Activated T-helper 17 cell treated with anti-CD3 and anti-CD28 coated beads, Interleukin-2, amount 50 U/mL, for 72 hours (primary cell): ENCODE data around the gene SLC35D2. TPM values are rescaled to one million over a fixed set of nuclear protein-coding genes. Genes with fewer than 3 reads are reported as not detected.
"Not testable (repeated sequence)": the region's sequence is repeated elsewhere in the genome, so short reads cannot be mapped to it uniquely, and the experiment has no call there.

ENCODE experiments used
- ATAC-seq: fragments of 150-1000 bp; cut with Tn5 transposase; replicated peaks from 2 replicates; pipeline ENCODE4 v1.10.0; 2021; ENCODE audit warnings: mild to moderate bottlenecking, moderate library complexity
- H3K27ac Mint-ChIP-seq: one replicate; pipeline ENCODE4 v1.8.0; 2022; ENCODE audit warnings: mixed read lengths
- H3K27me3 Mint-ChIP-seq: one replicate; pipeline ENCODE4 v1.8.0; 2022; ENCODE audit warnings: mixed read lengths
- H3K36me3 Mint-ChIP-seq: one replicate; pipeline ENCODE4 v1.8.0; 2022; ENCODE audit warnings: low read depth, mild to moderate bottlenecking, mixed read lengths
- H3K4me1 Mint-ChIP-seq: one replicate; pipeline ENCODE4 v1.8.0; 2022; ENCODE audit warnings: mixed read lengths
- H3K4me3 Mint-ChIP-seq: one replicate; pipeline ENCODE4 v1.8.0; 2022; ENCODE audit warnings: mild to moderate bottlenecking, mixed read lengths
- H3K9me3 Mint-ChIP-seq: one replicate; pipeline ENCODE4 v1.8.0; 2022; ENCODE audit warnings: mixed read lengths
- total RNA-seq, 2 donors: library from RNA; stranded (reverse); gene quantifications; one replicate each; pipeline ENCODE4 v1.2.3, GENCODE V29; 2022

The SLC35D2 gene
- total RNA-seq, 2 donors from 2014 or later, result 7.1 to 9.3 TPM

GRCh38 chr9:96321515-96321914 is 62.0 kb downstream of the SLC35D2 start:
- Mint-ChIP-seq H3K4me3 (no peak overlapping the region), H3K27ac (no peak overlapping the region), H3K36me3 (no peaks in the 10 kb centered on the region), H3K27me3 (no peaks in the 10 kb centered on the region), H3K4me1 (no peaks in the 10 kb centered on the region), H3K9me3 (no peaks in the 10 kb centered on the region)
- no peak for ATAC-seq

DNA sequence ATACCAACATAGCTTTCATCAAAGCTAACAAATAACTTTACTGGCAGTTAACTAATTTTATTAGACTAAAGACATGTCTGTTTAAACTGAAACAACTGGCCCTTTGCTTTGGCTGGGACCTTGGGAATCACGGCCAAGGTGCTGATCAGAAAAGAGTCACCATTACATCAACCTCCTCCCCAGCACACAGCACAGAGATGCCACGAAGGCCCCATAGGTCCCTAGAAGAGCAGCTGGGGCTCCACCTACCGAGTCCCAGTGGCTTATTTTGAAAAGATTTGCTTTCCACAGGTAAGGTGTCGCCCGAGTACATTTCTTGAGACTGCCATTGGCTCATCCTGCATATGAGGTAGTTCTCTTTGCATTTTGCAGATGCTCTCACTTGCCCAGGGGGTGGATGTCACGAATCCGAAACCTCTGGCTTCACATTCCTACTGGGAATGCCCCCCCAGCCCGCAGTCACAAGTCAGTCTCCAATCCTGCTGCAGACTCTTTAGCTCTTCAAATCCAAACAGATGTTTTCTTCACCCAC is 62.7 kb downstream of the SLC35D2 start:
- H3K27ac Mint-ChIP-seq, result no peak overlapping the region
- no peaks in the 10 kb centered on the region for H3K9me3 Mint-ChIP-seq
- no peaks in the 10 kb centered on the region for H3K36me3 Mint-ChIP-seq
- no peak overlapping the region for H3K4me3 Mint-ChIP-seq
- no peaks in the 10 kb centered on the region for H3K4me1 Mint-ChIP-seq
- no peak for ATAC-seq
- H3K27me3 Mint-ChIP-seq, result no peaks in the 10 kb centered on the region

- ATAC-seq, result no peak
- Mint-ChIP-seq H3K27ac (no peak overlapping the region), H3K36me3 (no peaks in the 10 kb centered on the region), H3K4me3 (no peak overlapping the region), H3K9me3 (no peaks in the 10 kb centered on the region), H3K27me3 (no peaks in the 10 kb centered on the region), H3K4me1 (no peaks in the 10 kb centered on the region)
Measured at GRCh38 chr9:96318921-96319565, 64.5 kb downstream of the SLC35D2 start.

DNA sequence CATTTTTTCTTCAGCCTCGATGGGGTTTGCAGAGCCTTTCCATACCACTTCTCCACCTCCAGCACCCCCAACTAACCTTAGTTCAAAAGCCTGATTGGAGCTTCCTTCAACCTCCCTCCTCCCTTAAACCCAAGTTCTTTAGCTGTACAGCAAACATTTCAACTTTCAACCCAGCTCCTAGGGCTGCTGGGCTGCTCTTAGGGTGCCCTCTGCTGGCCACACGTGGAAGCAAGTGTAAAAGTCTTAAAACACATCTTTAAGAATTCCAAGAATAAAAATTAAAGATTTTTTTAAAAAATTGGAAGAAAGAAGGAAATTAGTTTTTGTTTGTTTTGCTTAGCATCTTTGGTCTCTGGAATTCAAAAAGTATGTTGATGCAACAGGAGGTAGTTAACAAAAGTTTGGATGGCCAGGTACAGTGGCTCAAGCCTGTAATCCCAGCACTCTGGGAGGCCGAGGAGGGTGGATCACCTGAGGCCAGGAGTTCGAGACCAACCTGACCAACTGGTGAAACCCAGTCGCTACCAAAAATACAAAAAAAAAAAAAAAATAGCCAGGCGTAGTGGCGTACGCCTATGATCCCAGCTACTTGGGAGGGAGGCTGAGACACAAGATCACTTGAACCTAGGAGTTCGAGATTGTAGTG is 66.1 kb downstream of the SLC35D2 start:
- no peak for ATAC-seq
- no peaks in the 10 kb centered on the region for H3K36me3 Mint-ChIP-seq
- H3K4me1 Mint-ChIP-seq, result no peaks in the 10 kb centered on the region

GRCh38 chr9:96309850-96310249 is 73.7 kb downstream of the SLC35D2 start:
- peaks cover 14% of the 10 kb centered on the region for H3K9me3 Mint-ChIP-seq
- H3K27ac Mint-ChIP-seq, result no peak overlapping the region
- no peaks in the 10 kb centered on the region for H3K36me3 Mint-ChIP-seq
- H3K27me3 Mint-ChIP-seq, result no peaks in the 10 kb centered on the region
- no peak overlapping the region for H3K4me3 Mint-ChIP-seq
- no peaks in the 10 kb centered on the region for H3K4me1 Mint-ChIP-seq
- no peak for ATAC-seq

More for the DNA sequence above, 66.1 kb downstream of the SLC35D2 start:
- Mint-ChIP-seq H3K27me3 (no peaks in the 10 kb centered on the region), H3K9me3 (peaks cover 6% of the 10 kb centered on the region), H3K4me3 (no peak overlapping the region), H3K27ac (no peak overlapping the region)

GRCh38 chr9:96306958-96307357 is 76.6 kb downstream of the SLC35D2 start:
- not testable (repeated sequence) for H3K9me3 Mint-ChIP-seq, H3K4me1 Mint-ChIP-seq, H3K36me3 Mint-ChIP-seq, H3K27ac Mint-ChIP-seq, H3K4me3 Mint-ChIP-seq, H3K27me3 Mint-ChIP-seq, ATAC-seq

DNA sequence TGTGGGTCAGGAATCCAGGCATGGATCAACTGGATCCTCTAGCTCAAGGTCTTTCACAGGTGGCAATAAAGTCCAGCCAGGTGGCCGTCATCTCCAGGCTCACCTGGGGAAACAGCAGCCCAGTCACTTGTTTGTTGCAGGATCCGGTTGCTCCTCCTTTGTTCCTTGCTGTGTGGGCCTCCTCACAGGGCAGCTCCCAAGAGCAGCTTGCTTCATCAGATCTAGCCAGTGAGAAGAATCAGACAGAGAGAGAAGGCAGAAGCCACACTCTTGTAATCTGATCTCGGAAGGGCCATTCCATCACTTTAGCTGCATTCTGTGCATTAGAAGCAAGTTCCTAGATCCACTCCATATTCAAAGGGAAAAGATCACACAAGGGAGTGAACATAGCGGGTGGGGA is 78.3 kb downstream of the SLC35D2 start:
- no peaks in the 10 kb centered on the region for H3K27me3 Mint-ChIP-seq
- H3K36me3 Mint-ChIP-seq, result no peaks in the 10 kb centered on the region
- no peaks in the 10 kb centered on the region for H3K9me3 Mint-ChIP-seq
- H3K4me1 Mint-ChIP-seq, result no peaks in the 10 kb centered on the region
- no peak overlapping the region for H3K4me3 Mint-ChIP-seq
- no peak for ATAC-seq
- H3K27ac Mint-ChIP-seq, result no peak overlapping the region

DNA sequence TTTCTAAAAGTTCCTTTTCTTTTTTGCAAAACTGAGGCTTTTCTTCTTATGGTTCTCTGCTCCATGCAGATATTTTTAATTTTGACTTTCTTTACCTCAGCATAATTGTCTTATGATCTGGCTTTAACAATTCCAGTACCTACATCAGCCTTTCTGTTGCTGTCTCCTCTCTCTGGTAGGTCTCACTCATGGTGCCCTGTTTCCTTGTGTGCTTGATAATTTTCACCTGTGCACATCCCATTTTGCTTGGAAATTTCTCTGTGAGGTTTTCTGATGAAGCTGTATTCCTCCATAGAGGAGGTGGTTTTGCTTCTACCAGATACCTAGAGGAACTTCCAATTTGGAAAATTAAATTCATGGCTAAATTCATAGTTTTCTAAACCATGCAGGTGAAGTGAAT is 79.3 kb downstream of the SLC35D2 start:
- Mint-ChIP-seq H3K27me3 (no peaks in the 10 kb centered on the region), H3K36me3 (no peaks in the 10 kb centered on the region), H3K4me1 (no peaks in the 10 kb centered on the region)

DNA sequence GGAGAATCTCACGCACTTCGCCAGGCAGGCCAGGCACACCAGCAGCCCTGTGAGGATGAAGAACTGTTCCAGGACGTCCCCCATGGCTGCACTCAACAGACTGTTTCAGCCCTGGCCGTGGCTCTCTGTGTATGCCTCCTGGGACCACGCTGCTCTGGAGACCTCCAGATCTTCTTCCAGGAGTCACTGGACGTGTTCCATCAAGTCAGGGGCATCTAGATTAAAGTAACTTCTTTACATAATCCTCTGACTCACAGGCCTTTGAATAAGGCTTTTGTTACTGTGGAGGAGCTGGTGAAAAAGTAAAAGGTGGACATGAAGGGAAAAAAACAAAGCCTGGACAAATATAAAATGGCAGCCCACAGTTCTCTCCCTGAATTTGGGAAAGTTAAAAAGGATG is 81.5 kb downstream of the SLC35D2 start, which contains the start of gene HSD17B3:
HSD17B3 (minus strand) TSS at position 156 of the 400 bp plus-strand sequence; CDS start at position 84, 72 bp downstream.
- H3K27me3 Mint-ChIP-seq, result no peaks in the 10 kb centered on the region
- no peaks in the 10 kb centered on the region for H3K4me1 Mint-ChIP-seq
- no peaks in the 10 kb centered on the region for H3K9me3 Mint-ChIP-seq
- no peak for ATAC-seq
- H3K36me3 Mint-ChIP-seq, result no peaks in the 10 kb centered on the region
- H3K4me3 Mint-ChIP-seq, result no peak within 1 kb of the TSS
- no peak within 1 kb of the TSS for H3K27ac Mint-ChIP-seq

More for the DNA sequence above, 79.3 kb downstream of the SLC35D2 start:
- no peak overlapping the region for H3K4me3 Mint-ChIP-seq
- no peak overlapping the region for H3K27ac Mint-ChIP-seq
- no peak for ATAC-seq
- H3K9me3 Mint-ChIP-seq, result no peaks in the 10 kb centered on the region

- Mint-ChIP-seq H3K9me3 (no peaks in the 10 kb centered on the region), H3K36me3 (no peaks in the 10 kb centered on the region), H3K27me3 (peaks cover 4% of the 10 kb centered on the region)
Measured at GRCh38 chr9:96299823-96300222, 83.7 kb downstream of the SLC35D2 start.

GRCh38 chr9:96294159-96294545 is 89.4 kb downstream of the SLC35D2 start:
- H3K4me3 Mint-ChIP-seq, result no peak overlapping the region
- no peak overlapping the region for H3K27ac Mint-ChIP-seq
- peaks cover 4% of the 10 kb centered on the region for H3K27me3 Mint-ChIP-seq
- no peaks in the 10 kb centered on the region for H3K9me3 Mint-ChIP-seq
- no peaks in the 10 kb centered on the region for H3K36me3 Mint-ChIP-seq
- H3K4me1 Mint-ChIP-seq, result no peaks in the 10 kb centered on the region
- no peak for ATAC-seq

More at GRCh38 chr9:96299823-96300222, 83.7 kb downstream of the SLC35D2 start:
- ATAC-seq, result no peak
- Mint-ChIP-seq H3K27ac (no peak overlapping the region), H3K4me1 (no peaks in the 10 kb centered on the region), H3K4me3 (no peak overlapping the region)

DNA sequence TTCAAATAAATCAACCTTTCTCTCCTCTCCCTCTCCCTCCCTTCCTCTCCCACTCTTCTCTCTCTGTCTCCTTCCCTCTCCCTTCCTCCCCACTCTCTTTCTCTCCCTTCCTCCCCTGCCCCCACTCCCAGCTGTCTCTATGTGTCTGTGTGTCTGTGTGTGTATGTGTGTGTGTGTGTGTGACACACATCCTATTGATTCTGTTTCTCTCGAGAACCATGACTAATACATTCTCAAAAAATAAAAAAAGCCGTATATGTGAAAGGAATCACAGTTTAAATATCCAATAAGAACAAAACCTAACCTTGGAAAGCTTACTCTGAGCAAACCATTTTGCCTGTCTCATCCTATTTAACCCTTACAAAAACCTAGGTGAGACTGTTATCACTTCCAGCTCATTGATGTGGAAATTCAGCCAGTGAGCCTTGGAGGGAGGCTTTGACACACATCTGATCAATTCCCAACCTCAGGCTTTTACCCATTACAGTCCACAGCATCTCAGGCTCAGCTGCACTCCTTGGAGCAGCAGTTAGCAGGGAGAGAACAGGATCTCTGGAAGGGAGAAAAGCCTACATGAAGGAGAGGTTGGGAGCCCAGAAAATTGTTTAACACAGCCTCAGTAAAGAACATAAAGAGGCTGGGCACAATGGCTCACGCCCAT is 89.9 kb downstream of the SLC35D2 start:
- H3K27ac Mint-ChIP-seq, result no peak overlapping the region
- H3K36me3 Mint-ChIP-seq, result no peaks in the 10 kb centered on the region
- peaks cover 4% of the 10 kb centered on the region for H3K27me3 Mint-ChIP-seq
- H3K4me3 Mint-ChIP-seq, result no peak overlapping the region
- no peaks in the 10 kb centered on the region for H3K4me1 Mint-ChIP-seq
- H3K9me3 Mint-ChIP-seq, result no peaks in the 10 kb centered on the region
- ATAC-seq, result no peak

- Mint-ChIP-seq H3K27me3 (peaks cover 4% of the 10 kb centered on the region), H3K27ac (no peak overlapping the region), H3K4me3 (no peak overlapping the region), H3K4me1 (no peaks in the 10 kb centered on the region), H3K9me3 (peaks cover 4% of the 10 kb centered on the region), H3K36me3 (no peaks in the 10 kb centered on the region)
- ATAC-seq, result no peak
Measured at GRCh38 chr9:96289392-96289791, 94.1 kb downstream of the SLC35D2 start.

DNA sequence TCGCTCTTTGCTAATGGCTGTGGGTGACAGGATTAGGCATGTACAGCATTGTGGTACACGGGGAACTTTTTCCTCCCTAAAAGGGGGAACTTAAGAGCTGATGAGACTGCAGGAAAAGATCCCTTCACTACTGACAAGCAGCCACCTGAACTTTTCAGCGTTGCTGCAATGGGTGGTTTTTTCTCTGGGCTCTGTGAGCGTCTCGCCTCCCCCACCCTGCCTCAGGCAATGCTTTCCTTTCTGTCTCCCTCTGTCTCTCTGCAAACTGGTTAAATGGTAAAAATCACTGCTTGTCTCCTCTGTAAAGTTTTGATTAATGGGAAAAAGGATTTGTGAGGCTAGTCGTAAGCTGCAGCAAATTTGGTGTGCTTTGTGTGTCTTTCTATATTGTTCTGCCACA is 101.9 kb downstream of the SLC35D2 start:
- peaks cover 4% of the 10 kb centered on the region for H3K9me3 Mint-ChIP-seq
- H3K4me1 Mint-ChIP-seq, result no peaks in the 10 kb centered on the region
- no peak for ATAC-seq
- no peaks in the 10 kb centered on the region for H3K36me3 Mint-ChIP-seq
- H3K27ac Mint-ChIP-seq, result no peak overlapping the region
- H3K4me3 Mint-ChIP-seq, result no peak overlapping the region
- peaks cover 14% of the 10 kb centered on the region for H3K27me3 Mint-ChIP-seq

GRCh38 chr9:96279932-96280331 is 103.6 kb downstream of the SLC35D2 start:
- Mint-ChIP-seq H3K27me3 (peaks cover 11% of the 10 kb centered on the region), H3K4me1 (no peaks in the 10 kb centered on the region), H3K36me3 (no peaks in the 10 kb centered on the region), H3K27ac (no peak overlapping the region), H3K4me3 (no peak overlapping the region), H3K9me3 (peaks cover under 1% of the 10 kb centered on the region)
- no peak for ATAC-seq
